Diencephalon (tissue), 1 donor: Measurements from ENCODE around the gene MB. TPM values are rescaled to one million over a fixed set of nuclear protein-coding genes. Genes with fewer than 3 reads are reported as not detected.

Experiments used
- total RNA-seq: library from RNA; depleted of rRNA; stranded (reverse); fragments of >200 nt; gene quantifications from one replicate; pipeline ENCODE4 v1.2.3, GENCODE V29; 2014

Gene MB
- 2.5 TPM for total RNA-seq

GRCh38 chr22:35617137-35617755 lies at the start of gene MB:
TSS of gene MB (minus strand) at chr22:35617329. CDS start at chr22:35617257, 72 bp downstream.

GRCh38 chr22:35648066-35649025 lies 31.2 kb upstream of the MB start, which contains the start of gene APOL6:
TSS of gene APOL6 (plus strand) at chr22:35648446. CDS start at chr22:35656426, 7,980 bp downstream.

Other genes starting within 250 kb of the MB start
- 5.1 TPM for gene HMOX1, start 236.2 kb downstream of the MB start, total RNA-seq
- 14.3 TPM for gene MCM5, start 217.2 kb downstream of the MB start, total RNA-seq
- 6.0 TPM for gene RASD2, start 76.5 kb downstream of the MB start, total RNA-seq
- gene APOL6, start 31.1 kb upstream of the MB start, total RNA-seq, result 3.5 TPM
- gene APOL5, start 100.5 kb upstream of the MB start, total RNA-seq, result not detected